ENCODE measurements around the gene COPS6.

GRCh38 chr7:100064162-100064561 is 24.6 kb upstream of the COPS6 start:
- no peak for TF ChIP-seq CTCF (IDR thresholded peaks at IDR 0.05)
- no peak for TF ChIP-seq POLR2A (IDR thresholded peaks at IDR 0.05)
